Stimulated activated CD8-positive, alpha-beta memory T cell treated with anti-CD3 and anti-CD28 coated beads, Interleukin-4, amount 100 ng/mL, for 1 hour (primary cell): ENCODE data around the gene WDR13.
"Not testable (repeated sequence)": the region's sequence is repeated elsewhere in the genome, so short reads cannot be mapped to it uniquely, and the experiment has no call there.

Experiments
- DNase-seq, 2 donors: peaks; one replicate each; pipeline ENCODE4 v3.0.0-alpha.2; 2020; ENCODE audit warnings: low read depth in 2 of 2, low spot score in 1 of 2

Gene WDR13

GRCh38 chrX:48597353-48598264 is at the start of gene WDR13:
Gene WDR13, plus strand, starts transcription at chrX:48597492. Its CDS starts 505 bp downstream, at chrX:48597997.
- peak; percentile 64 to 85 for DNase-seq

GRCh38 chrX:48548871-48549270 is 48.4 kb upstream of the WDR13 start:
- no peak for DNase-seq

GRCh38 chrX:48555731-48556325 is 41.5 kb upstream of the WDR13 start:
- not testable (repeated sequence) for DNase-seq

GRCh38 chrX:48558271-48558670 is 39.0 kb upstream of the WDR13 start:
- no peak for DNase-seq

- DNase-seq, result no peak
These were observed 37.7 kb upstream of the WDR13 start for GRCh38 chrX:48559636-48560035.

GRCh38 chrX:48560056-48560455 is 37.2 kb upstream of the WDR13 start:
- no peak for DNase-seq

- no peak for DNase-seq
These were observed 36.6 kb upstream of the WDR13 start for GRCh38 chrX:48560681-48561080.

GRCh38 chrX:48569958-48570357 is 27.3 kb upstream of the WDR13 start:
- no peak for DNase-seq

- peak in 1 of 2 donors; percentile 1 for DNase-seq
These were observed 23.5 kb upstream of the WDR13 start for GRCh38 chrX:48573690-48574269.

- DNase-seq, result peak; percentile 66 to 87
These were observed 22.7 kb upstream of the WDR13 start, which contains the start of gene RBM3 for GRCh38 chrX:48574270-48575266. Gene RBM3, plus strand, starts transcription at chrX:48574484. Its CDS starts 697 bp downstream, at chrX:48575181.

GRCh38 chrX:48575642-48576041 is 21.6 kb upstream of the WDR13 start:
- DNase-seq, result no peak

GRCh38 chrX:48576108-48576507 is 21.2 kb upstream of the WDR13 start:
- no peak for DNase-seq

GRCh38 chrX:48578661-48579128 is 18.6 kb upstream of the WDR13 start:
- DNase-seq, result no peak

- DNase-seq, result no peak
These were observed 18.0 kb upstream of the WDR13 start for GRCh38 chrX:48579259-48579658.

GRCh38 chrX:48580662-48581061 is 16.6 kb upstream of the WDR13 start:
- no peak for DNase-seq

GRCh38 chrX:48584698-48585097 is 12.6 kb upstream of the WDR13 start:
- DNase-seq, result no peak

GRCh38 chrX:48589482-48590162 is 7.7 kb upstream of the WDR13 start:
- DNase-seq, result no peak

- no peak for DNase-seq
These were observed 6.8 kb upstream of the WDR13 start for GRCh38 chrX:48590203-48591103.

GRCh38 chrX:48591255-48591791 is 6.0 kb upstream of the WDR13 start:
- no peak for DNase-seq
